ENCODE measurements around the gene HSF4.

DNA sequence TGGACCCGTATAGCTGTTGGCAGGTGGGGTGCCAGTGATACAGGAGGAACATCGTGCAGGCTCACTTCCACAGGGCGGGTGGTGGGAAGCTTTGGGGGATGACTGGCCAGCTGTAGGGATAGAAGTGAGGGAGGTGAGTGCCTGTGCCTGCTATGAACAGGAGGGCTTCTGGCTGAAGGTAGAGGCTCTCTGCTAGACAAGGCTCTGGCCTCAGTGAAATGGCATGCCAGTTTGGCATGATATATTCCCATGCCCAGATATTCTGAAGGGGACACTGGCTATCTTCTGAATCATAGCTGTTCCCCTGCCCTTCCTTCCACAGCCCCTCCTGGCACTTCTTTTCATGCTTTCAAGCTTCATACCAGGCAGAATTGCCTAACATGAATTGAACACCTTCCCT lies 35.7 kb upstream of the HSF4 start:
- TF ChIP-seq, protein P1, sequence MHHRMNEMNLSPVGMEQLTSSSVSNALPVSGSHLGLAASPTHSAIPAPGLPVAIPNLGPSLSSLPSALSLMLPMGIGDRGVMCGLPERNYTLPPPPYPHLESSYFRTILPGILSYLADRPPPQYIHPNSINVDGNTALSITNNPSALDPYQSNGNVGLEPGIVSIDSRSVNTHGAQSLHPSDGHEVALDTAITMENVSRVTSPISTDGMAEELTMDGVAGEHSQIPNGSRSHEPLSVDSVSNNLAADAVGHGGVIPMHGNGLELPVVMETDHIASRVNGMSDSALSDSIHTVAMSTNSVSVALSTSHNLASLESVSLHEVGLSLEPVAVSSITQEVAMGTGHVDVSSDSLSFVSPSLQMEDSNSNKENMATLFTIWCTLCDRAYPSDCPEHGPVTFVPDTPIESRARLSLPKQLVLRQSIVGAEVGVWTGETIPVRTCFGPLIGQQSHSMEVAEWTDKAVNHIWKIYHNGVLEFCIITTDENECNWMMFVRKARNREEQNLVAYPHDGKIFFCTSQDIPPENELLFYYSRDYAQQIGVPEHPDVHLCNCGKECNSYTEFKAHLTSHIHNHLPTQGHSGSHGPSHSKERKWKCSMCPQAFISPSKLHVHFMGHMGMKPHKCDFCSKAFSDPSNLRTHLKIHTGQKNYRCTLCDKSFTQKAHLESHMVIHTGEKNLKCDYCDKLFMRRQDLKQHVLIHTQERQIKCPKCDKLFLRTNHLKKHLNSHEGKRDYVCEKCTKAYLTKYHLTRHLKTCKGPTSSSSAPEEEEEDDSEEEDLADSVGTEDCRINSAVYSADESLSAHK (tag by site-specific recombination; IDR thresholded peaks at IDR 0.05): no peak
- TF ChIP-seq, protein P2, sequence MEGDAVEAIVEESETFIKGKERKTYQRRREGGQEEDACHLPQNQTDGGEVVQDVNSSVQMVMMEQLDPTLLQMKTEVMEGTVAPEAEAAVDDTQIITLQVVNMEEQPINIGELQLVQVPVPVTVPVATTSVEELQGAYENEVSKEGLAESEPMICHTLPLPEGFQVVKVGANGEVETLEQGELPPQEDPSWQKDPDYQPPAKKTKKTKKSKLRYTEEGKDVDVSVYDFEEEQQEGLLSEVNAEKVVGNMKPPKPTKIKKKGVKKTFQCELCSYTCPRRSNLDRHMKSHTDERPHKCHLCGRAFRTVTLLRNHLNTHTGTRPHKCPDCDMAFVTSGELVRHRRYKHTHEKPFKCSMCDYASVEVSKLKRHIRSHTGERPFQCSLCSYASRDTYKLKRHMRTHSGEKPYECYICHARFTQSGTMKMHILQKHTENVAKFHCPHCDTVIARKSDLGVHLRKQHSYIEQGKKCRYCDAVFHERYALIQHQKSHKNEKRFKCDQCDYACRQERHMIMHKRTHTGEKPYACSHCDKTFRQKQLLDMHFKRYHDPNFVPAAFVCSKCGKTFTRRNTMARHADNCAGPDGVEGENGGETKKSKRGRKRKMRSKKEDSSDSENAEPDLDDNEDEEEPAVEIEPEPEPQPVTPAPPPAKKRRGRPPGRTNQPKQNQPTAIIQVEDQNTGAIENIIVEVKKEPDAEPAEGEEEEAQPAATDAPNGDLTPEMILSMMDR (tag by site-specific recombination; IDR thresholded peaks at IDR 0.05): no peak
